ENCODE data around the gene UIMC1.

DNA sequence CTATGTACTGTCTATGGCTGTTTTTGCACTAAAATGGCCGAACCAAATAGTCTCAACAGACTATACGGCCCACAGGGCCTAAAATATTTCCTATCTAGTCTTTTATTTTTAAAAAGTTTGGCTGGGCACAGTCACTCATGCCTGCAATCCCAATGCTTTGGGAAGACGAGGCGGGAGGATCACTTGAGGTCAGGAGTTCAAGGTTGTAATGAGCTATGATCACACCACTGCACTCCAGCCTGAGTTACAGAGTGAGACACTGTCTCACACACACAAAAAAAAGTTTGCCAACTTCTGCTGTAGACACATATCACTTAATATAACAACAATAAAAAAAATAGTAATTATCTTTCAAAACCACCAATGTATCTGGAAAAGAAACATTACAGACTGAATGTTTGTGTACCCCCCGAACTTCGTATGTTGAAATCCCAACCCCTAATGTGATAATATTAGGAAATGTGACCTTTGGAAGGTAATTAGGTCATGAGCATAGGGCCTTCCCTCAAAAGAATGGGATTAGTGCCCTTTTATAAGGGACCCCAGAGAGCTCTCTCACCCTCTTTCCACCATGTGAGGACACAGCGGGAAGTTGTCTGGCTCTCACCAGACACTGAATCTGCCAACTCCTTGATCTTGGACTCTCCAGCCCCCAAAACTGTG, 53.9 kb downstream of the UIMC1 start:
- TF ChIP-seq, protein P1, sequence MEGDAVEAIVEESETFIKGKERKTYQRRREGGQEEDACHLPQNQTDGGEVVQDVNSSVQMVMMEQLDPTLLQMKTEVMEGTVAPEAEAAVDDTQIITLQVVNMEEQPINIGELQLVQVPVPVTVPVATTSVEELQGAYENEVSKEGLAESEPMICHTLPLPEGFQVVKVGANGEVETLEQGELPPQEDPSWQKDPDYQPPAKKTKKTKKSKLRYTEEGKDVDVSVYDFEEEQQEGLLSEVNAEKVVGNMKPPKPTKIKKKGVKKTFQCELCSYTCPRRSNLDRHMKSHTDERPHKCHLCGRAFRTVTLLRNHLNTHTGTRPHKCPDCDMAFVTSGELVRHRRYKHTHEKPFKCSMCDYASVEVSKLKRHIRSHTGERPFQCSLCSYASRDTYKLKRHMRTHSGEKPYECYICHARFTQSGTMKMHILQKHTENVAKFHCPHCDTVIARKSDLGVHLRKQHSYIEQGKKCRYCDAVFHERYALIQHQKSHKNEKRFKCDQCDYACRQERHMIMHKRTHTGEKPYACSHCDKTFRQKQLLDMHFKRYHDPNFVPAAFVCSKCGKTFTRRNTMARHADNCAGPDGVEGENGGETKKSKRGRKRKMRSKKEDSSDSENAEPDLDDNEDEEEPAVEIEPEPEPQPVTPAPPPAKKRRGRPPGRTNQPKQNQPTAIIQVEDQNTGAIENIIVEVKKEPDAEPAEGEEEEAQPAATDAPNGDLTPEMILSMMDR (IDR thresholded peaks at IDR 0.05), result no peak
- no peak for TF ChIP-seq EZH2phosphoT487 (IDR thresholded peaks at IDR 0.05)
